HFF-Myc (cell line): Measurements from ENCODE around the gene BBS4.

ENCODE experiments used
- DNase-seq: peaks from one replicate; pipeline ENCODE4 v3.0.0-alpha.2; 2011; ENCODE audit warnings: low read depth; ENCODE audit errors: extremely low read depth
- H3K4me3 ChIP-seq: replicated peaks from 2 replicates; pipeline ENCODE4 v1.5.1; 2011; ENCODE audit warnings: low read depth, mild to moderate bottlenecking, control low read depth, low read length
- CTCF ChIP-seq: IDR thresholded peaks from 2 replicates; pipeline ENCODE4 v1.5.1; 2012; ENCODE audit warnings: mild to moderate bottlenecking, low read depth, low read length, control low read depth; ENCODE audit errors: missing control alignments

Gene BBS4

GRCh38 chr15:72782274-72783003 is 96.4 kb downstream of the BBS4 start:
- no peak for DNase-seq
- H3K4me3 ChIP-seq: peak overlapping the region; percentile 94
- TF ChIP-seq CTCF: no peak

DNA sequence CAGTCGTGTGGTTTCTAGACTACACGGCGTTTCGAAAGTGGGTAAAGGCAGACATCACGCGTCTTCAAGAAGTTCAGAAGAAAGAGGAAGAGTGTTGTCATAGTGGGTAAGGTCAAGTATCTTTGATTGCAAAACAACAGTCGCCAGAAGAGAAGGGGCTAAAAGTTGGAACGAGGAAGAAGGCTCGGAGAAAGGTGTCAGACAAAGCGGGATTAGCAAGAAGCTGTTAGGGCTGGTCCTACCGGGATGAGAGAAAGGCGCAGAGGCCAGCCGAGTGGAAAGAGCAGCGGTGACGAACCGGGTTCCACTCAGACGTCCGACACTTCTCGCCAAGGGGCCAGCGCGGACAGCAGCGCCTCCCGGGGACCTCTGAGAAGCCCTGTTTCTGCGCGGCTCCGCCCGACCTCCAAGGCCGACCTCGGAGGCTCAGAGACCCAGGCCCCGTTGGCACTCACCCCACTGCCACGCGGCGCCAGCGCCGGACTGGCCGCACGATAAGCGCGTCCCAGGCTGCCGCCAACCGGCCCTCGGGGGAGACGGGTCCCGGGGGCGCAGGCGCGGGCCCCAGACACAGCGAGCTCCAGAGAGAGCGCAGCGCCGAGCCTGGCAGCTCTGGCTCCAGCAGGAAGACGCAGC is 97.1 kb downstream of the BBS4 start:
- DNase-seq: no peak
- no peak for TF ChIP-seq CTCF
- H3K4me3 ChIP-seq: peak overlapping the region; percentile 94

GRCh38 chr15:72783640-72784455 is 97.8 kb downstream of the BBS4 start, which contains the start of gene ADPGK:
ADPGK (minus strand) TSS chr15:72783758; CDS start chr15:72783691, 67 bp downstream.
- peak; percentile 70 for DNase-seq
- H3K4me3 ChIP-seq: peak within 1 kb of the TSS; percentile 94
- TF ChIP-seq CTCF: peak; percentile 52

- TF ChIP-seq CTCF: no peak
- no peak for DNase-seq
- H3K4me3 ChIP-seq: peak overlapping the region; percentile 94
Measured at GRCh38 chr15:72784456-72784876, 98.5 kb downstream of the BBS4 start.

- no peak overlapping the region for H3K4me3 ChIP-seq
- TF ChIP-seq CTCF: no peak
- no peak for DNase-seq
Measured at GRCh38 chr15:72785432-72785831, 99.4 kb downstream of the BBS4 start.

DNA sequence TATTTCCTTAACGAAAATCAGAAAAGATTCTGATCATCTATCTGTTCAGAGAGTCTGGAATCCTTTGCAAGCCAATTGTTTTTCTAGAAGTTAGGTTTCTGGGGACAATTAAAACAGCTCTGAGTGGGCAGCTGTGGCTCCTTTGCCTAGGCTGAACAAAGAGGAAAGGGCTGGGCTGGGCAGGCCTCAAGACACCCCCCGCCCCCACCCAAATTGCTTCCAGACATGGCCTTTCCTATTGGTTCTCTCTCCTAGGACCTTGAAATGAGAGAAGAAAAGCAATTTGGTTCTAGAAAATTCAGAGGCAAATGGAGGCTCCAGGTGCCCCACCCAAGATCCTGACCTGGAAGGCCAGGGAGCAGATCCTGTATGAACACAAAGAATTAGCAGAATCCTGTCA is 99.8 kb downstream of the BBS4 start:
- H3K4me3 ChIP-seq: no peak overlapping the region
- DNase-seq: no peak
- TF ChIP-seq CTCF: no peak
